ENCODE data around the gene ATP8A2.

DNA sequence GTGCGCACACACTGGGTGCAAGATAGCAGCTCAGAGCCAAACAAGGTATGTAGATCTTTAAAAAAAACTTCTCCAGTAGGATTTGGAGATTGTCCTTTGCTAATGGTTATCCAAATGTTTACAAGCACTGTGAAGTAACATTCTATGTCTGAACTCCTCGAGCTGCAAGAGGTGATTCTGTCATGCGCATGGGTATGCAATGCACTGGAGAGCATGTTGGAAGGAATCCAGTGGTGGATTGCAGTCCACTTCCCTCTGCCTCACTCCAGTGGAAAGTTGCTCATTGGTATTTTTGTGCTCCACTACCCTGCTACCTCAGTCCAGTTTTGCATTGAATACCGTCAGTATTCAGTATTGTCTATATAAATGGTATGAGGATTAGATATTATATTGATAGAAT, 132.1 kb downstream of the ATP8A2 start:
- TF ChIP-seq, protein P1, sequence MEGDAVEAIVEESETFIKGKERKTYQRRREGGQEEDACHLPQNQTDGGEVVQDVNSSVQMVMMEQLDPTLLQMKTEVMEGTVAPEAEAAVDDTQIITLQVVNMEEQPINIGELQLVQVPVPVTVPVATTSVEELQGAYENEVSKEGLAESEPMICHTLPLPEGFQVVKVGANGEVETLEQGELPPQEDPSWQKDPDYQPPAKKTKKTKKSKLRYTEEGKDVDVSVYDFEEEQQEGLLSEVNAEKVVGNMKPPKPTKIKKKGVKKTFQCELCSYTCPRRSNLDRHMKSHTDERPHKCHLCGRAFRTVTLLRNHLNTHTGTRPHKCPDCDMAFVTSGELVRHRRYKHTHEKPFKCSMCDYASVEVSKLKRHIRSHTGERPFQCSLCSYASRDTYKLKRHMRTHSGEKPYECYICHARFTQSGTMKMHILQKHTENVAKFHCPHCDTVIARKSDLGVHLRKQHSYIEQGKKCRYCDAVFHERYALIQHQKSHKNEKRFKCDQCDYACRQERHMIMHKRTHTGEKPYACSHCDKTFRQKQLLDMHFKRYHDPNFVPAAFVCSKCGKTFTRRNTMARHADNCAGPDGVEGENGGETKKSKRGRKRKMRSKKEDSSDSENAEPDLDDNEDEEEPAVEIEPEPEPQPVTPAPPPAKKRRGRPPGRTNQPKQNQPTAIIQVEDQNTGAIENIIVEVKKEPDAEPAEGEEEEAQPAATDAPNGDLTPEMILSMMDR (IDR thresholded peaks at IDR 0.05), result no peak
- no peak for TF ChIP-seq POLR2A (IDR thresholded peaks at IDR 0.05)
